Glomerular endothelial cell (primary cell): ENCODE measurements around the gene KLK6. TPM values are rescaled to one million over a fixed set of nuclear protein-coding genes. Genes with fewer than 3 reads are reported as not detected.

Source experiments
- DNase-seq: peaks from one replicate; pipeline ENCODE4 v3.0.0-alpha.2; 2011; ENCODE audit warnings: low read depth, low spot score; ENCODE audit errors: extremely low read depth
- total RNA-seq: library from RNA; depleted of rRNA; stranded (reverse); fragments of >200 nt; gene quantifications from 2 replicates; pipeline ENCODE4 v1.2.3, GENCODE V29; 2015

Gene KLK6
- total RNA-seq, 1 donor from 2014 or later = not detected

DNA sequence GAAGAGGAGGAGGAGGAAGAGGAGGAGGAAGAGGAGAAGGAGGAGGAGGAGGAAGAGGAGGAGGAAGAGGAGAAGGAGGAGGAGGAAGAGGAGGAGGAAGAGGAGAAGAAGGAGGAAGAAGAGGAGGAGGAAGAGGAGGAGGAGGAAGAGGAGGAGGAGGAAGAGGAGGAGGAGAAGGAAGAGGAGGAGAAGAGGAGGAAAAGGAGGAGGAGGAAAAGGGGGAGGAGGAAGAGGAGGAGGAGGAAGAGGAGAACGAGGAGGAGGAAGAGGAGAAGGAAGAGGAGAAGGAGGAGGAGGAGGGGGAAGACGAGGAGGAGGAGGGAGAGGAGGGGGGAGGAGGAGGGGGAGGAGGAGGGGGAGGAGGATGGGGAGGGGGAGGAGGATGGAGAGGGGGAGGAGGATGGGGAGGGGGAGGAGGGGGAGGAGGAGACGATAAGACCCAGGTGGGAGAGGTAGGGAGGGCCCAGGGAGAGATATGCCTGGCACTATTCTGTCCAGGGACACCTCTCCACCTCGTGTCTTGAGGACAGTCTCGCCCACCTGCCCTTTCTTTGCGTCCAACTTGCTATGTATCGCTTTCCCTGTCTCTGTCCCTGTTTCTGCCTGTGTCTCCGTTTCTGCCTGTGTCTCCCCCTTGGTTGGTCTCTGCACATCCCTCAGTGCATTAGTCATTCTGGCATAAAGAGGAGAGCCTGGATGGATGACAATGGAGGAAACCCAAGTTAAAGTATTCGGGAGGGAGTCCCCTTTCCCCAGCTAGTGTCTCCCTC lies 9.5 kb downstream of the KLK6 start:
- DNase-seq = no peak

DNA sequence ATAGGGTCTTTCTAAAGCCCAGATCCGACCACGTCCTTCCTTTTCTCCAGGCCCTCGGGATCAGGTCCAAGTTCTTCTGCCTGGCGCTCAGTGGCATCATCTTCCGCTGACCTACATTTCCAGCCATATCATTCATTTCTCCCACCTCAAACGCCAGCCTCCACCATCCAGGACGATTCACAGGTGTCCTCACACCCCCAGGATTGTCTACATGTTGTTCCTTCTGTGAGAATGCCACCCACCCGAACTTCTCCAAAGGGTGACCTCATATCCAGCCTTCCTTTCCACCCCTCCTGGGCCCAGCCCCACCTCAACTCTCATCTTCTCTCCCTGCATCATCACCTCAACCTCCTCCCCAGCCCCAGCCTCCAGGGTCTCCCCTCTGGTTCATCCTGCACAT lies 11.8 kb downstream of the KLK6 start:
- DNase-seq = no peak

- DNase-seq = no peak
These were observed 16.5 kb downstream of the KLK6 start, which contains the start of gene KLK5 for GRCh38 chr19:50952910-50953309. TSS of gene KLK5 (minus strand) at chr19:50953038. CDS start at chr19:50952657, 381 bp downstream.

DNA sequence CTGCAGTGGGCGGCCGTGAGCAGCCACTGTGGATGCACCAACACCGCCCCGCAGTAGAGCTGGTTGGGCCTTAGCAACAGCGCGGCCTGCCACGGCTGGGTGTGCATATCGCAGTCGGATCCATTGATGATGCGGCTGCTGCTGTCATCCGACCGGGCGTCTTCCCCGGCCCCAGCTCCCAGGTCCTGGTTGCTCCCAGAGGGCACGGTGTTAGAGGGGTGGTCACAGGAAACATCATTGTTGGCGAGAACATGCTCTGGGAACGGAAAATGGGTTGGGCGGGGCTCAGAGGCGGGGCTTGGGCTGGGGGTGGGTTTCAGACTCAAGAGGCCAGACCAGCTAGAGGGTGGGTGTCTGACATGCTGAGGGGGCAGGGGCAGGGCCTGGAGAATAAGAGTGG lies 19.5 kb downstream of the KLK6 start:
- no peak for DNase-seq

DNA sequence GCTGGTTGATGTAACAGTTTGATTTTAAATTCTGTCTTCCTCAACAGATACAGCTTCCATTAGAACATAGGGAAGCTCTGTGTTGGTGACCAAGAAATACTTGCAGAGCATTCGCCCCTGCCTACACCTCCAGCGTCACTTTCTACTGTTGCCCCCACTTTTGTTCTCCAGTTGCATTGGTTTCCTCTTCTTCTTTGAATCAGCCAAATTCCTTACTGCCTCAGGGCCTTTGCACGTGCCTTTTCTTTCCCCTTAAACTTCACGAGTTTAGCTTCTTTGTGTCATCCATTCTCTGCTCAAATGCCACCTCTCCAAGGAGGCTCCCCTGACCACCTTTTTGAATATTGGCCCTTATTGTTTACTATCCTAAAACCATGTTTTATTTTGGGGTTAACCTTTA lies 22.3 kb downstream of the KLK6 start:
- DNase-seq = no peak

DNA sequence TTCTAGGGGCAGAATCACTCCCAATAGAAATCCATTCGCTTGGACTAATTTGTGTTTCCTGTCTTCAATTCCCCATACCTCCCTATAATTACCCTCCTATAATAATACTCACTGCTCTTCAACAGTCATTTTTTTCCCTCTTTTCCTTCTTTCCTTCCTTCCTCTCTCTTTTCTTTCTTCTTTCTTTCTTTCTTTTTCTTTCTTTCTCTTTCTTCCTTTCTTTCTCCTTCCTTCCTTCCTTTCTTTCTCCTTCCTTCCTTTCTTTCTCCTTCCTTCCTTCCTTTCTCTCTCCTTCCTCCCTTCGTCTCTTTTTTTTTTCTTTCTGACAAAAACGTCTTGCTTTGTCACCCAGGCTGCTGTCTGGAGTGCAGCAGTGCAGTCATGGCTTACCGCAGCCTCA lies 24.6 kb downstream of the KLK6 start:
- no peak for DNase-seq

DNA sequence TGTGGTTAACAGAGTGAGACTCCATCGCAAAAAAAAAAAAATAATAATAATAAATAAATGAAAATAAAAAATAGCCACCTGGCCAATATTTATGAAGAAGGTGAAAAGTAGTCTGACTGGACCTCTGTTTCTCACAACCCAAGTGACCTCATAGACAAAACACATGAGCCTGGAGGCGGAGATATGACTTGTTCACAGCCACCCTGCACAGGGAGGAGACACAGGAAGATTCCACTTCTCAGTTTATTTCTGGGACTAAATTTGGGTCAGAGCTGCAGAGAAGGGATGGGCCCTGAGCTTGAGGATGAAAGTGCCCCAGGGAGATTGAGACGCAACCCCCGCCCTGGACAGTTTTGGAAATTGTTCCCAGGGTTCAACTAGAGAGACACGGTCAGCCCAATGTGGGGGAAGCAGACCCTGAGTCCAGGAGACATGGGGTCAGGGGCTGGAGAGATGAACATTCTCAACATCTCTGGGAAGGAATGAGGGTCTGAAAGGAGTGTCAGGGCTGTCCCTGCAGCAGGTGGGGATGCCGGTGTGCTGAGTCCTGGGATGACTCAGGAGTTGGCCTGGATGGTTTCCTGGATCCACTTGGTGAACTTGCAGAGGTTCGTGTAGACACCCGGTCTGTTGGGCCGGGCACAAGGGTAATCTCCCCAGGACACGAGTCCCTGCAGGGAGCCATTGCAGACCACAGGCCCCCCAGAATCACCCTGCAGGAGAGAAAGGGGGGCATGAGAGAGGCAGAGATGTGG lies 26.1 kb downstream of the KLK6 start:
- no peak for DNase-seq

GRCh38 chr19:50939596-50939995 lies 29.8 kb downstream of the KLK6 start:
- no peak for DNase-seq

DNA sequence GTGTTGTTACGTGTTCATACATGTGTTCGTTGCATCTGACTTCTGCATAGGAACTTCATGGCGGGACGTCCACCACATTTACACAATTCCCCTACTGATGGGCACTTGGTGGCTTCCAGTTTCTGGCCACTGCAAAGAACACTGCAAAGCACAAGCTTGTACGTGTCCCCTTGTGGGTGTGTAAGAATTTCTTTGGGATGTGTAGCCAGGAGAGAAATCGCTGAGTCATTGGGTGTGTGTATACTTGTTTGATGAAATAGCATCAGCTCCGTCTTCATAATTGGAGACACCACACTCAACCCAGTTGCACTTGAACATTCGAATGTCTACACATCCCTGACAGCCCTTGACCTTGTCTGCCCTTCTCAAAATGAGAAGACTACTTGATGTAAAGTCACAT lies 35.8 kb downstream of the KLK6 start:
- DNase-seq = no peak

DNA sequence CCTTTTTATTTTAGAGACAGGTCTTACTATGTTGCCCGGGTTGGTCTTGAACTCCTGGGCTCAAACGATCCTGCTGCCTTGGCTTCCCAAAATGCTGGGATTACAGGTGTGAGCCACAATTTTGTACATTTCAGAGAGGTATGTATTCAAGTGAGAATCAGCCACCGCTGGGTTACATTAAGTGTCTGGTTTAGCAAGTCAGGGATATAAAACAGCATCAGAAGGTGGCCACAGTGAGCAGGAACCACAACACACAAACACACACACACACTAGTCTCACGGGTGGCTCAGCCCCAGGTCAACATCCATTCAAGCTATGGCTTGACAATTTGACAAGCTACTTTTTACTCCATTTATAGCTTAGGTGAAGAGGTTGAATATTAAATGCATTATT lies 36.7 kb downstream of the KLK6 start:
- no peak for DNase-seq

DNA sequence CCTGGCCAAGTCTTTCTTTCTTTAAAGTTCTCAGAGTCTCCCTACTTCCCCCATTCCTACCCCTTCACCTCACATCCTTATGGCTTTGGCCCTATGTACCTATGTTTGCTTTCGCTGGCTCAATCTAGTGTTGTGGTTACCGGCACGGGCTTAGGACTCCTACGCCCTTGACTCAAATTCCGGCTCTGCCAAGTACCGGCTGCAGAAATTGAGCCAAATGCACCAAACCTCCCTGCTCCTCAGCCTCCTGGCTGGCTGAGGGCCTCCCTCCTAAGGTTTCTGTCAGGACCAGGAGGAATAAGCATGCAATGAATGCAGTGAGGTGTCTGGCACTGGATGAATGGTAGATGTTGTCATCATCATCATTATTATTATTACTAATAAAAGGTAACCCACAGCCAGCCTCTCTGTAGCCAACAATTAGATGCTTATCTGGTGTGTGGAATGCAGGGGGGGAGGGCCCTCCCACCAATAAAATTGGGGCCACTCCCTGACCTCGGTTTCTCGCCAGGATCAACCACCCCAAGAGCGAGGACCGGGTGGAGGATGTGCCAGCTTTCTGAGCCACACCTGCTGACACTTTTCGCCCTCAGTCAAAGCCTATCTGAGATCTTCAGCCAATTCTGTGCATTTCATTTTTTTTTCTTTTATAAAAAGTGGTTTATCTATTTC lies 37.2 kb downstream of the KLK6 start:
- DNase-seq = no peak

- no peak for DNase-seq
These were observed 38.4 kb downstream of the KLK6 start for GRCh38 chr19:50931023-50931422.

- no peak for DNase-seq
These were observed 40.6 kb downstream of the KLK6 start for GRCh38 chr19:50928831-50929230.

DNA sequence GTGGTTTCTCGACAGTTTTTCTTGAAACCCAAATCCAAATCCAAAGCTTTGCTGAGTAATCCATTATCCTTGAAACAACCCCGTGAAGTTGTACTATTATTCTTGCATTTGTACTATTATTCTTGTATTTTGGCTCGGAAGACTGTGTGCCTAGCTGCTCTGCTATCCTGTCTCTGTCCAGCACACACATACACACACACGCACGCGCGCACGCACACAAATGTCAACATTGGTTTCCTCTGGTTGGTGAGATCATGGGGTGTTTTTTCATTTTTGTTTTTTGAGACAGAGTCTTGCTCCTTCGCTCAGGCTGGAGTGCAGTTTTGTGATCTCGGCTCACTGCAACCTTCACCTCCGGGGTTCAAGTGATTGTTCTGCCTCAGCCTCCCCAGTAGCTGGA lies 43.2 kb downstream of the KLK6 start:
- DNase-seq = no peak

DNA sequence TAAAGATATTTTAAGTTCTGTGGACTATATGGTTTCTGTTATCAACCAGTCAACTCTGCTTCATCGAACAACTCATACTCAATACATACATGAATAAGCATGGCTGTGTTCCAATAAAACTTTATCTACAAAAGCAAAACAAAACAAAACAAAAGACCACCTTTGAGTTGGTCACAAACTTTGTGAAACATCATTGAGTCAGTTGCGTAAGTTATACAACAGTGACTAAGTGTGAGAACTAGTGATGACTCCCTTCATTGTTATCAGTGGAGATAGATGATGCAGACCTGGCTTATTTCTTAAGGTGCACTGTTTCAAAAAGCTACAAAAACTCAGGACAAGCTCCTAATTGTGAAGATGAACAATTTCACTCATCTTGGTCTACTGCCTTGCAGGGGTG lies 43.7 kb downstream of the KLK6 start:
- no peak for DNase-seq

DNA sequence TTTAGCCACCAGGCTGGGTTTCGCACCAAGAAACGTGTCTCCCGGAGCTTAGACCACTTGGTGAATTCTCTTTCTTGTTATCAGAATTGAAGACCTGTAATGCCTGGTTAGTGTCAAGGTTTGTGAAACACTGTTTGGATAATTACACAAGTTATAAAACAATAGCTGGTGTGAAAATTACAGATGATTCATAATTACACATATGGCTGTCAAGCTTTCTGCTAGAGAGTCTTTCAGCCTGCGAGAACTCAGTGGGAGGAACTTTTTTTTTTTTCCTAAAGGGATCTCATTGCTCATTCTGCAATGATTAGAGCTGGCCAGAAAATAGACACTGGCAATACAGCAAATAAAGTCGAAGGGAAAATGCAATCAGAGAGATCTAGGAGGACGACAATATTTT lies 44.8 kb downstream of the KLK6 start:
- no peak for DNase-seq

- DNase-seq = peak; percentile 47
These were observed 47.0 kb downstream of the KLK6 start for GRCh38 chr19:50922317-50922853.

DNA sequence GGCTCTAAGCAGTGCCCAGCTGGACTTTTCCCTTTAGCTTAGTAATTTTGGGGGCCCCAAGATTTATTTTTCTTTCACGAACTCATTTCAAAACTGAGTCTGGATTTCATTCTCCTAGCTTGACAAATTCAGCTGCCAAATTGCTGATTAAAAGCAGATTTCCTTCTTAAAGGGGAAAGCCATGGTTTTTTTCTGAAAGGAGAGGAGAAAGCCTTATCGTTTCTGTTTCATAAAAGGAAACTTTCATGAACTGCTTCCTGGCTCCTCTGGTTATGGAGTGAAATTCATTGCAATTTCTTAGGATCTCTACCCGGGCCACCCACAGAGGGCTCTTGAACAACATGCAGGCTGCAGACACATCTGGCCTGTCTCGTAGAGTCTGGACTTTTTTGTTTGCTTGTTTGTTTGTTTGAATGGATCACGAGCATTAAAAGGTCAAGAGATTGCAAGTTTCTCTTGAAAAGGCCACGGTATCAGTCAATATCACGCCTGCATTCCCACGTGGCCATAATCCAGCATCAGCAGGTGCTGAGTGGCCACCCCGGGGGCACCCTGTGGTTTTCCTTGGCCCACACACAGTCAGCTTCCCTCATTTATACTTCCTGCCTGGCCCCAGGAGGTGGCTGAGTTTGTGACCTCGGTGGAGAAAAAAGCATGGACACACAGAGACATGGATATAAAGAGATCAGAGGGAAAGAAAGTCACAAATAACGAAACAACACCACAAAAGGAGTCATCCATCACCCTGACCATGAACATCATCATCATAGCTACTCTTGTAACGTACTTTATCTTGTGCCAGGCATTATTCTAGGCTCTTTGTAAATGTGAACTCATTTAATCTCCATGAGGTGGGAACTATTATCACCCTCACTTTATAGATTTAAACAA lies 47.7 kb downstream of the KLK6 start:
- DNase-seq = no peak

- no peak for DNase-seq
These were observed 53.3 kb downstream of the KLK6 start for GRCh38 chr19:50916069-50916468.
